HG03064 (cell line): ENCODE data around the gene HSPH1.

ENCODE experiments used
- ATAC-seq: cut with Tn5 transposase; IDR thresholded peaks from one replicate; pipeline ENCODE4 v1.9.1; 2021; ENCODE audit warnings: low read depth; ENCODE audit not compliant: unreplicated experiment

Gene HSPH1

GRCh38 chr13:31161557-31162150, at the start of gene HSPH1:
Gene HSPH1, minus strand, starts transcription at chr13:31161904. Its CDS starts 322 bp downstream, at chr13:31161582.
- ATAC-seq = peak; percentile 72

GRCh38 chr13:31209841-31210210, 48.1 kb upstream of the HSPH1 start:
- no peak for ATAC-seq

- ATAC-seq = no peak
Observed at GRCh38 chr13:31209172-31209840, 47.6 kb upstream of the HSPH1 start.

GRCh38 chr13:31208559-31209122, 46.9 kb upstream of the HSPH1 start:
- no peak for ATAC-seq

GRCh38 chr13:31207661-31208552, 46.2 kb upstream of the HSPH1 start:
- ATAC-seq = no peak

GRCh38 chr13:31204592-31204991, 42.9 kb upstream of the HSPH1 start:
- no peak for ATAC-seq

GRCh38 chr13:31201341-31202031, 39.8 kb upstream of the HSPH1 start:
- no peak for ATAC-seq

- peak; percentile 11 for ATAC-seq
Observed at GRCh38 chr13:31200637-31200971, 38.9 kb upstream of the HSPH1 start.

GRCh38 chr13:31199849-31200636, 38.3 kb upstream of the HSPH1 start, which contains the start of gene B3GLCT:
Gene B3GLCT, plus strand, starts transcription at chr13:31199975. Its CDS starts 110 bp downstream, at chr13:31200085.
- peak; percentile 88 for ATAC-seq

GRCh38 chr13:31199527-31199848, 37.8 kb upstream of the HSPH1 start:
- no peak for ATAC-seq

- ATAC-seq = no peak
Observed at GRCh38 chr13:31198519-31198918, 36.8 kb upstream of the HSPH1 start.

- ATAC-seq = no peak
Observed at GRCh38 chr13:31196992-31197391, 35.3 kb upstream of the HSPH1 start.

- no peak for ATAC-seq
Observed at GRCh38 chr13:31195616-31196015, 33.9 kb upstream of the HSPH1 start.

GRCh38 chr13:31192306-31192705, 30.6 kb upstream of the HSPH1 start:
- ATAC-seq = no peak

- ATAC-seq = no peak
Observed at GRCh38 chr13:31191748-31192147, 30.0 kb upstream of the HSPH1 start.

GRCh38 chr13:31184981-31185645, 23.4 kb upstream of the HSPH1 start:
- ATAC-seq = no peak

GRCh38 chr13:31184451-31184850, 22.7 kb upstream of the HSPH1 start:
- ATAC-seq = no peak

GRCh38 chr13:31182987-31183386, 21.3 kb upstream of the HSPH1 start:
- ATAC-seq = no peak

GRCh38 chr13:31179754-31180153, 18.1 kb upstream of the HSPH1 start:
- ATAC-seq = no peak
